Stimulated activated CD4-positive, alpha-beta T cell treated with anti-CD3 and anti-CD28 coated beads, Interleukin-2, amount 100 ng/mL, for 24 hours (primary cell): ENCODE data around the gene DDX1.

Experiments
- DNase-seq, 2 donors: peaks; one replicate each; pipeline ENCODE4 v3.0.0-alpha.2; 2020

The DDX1 gene

DNA sequence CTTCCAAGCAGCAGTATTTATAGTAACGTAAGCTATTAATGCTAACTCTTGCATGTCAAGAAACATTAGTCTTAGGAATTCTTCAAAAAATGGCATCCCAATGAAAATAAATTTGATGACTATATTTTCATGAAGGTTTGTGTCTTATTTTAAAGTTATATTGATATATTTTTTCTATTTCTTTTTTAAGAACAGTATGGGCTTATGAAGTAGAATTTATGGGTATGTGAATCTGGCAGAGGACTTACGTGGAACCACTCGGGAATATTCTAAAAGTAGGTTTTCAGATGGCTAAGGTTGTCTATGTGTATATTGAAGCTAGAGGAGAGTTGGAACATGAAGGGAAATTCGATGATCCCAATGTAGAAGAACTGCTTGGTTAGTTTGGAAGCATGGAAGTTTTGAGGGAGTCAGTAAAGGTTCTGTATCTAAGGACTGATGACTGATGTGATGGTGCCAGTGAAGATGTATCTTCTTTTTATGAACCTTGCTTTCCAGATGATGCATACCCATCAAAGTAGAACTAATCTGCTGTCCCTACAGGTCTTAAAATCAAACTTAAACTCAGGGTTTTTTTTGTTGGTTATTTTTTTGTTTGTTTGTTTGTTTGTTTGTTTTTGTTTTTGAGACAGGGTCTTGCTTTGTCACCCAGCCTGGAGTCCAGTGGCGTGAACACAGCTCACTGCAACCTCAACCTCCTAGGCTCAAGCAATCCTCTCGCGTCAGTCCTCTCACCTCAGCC, 39.5 kb downstream of the DDX1 start:
- DNase-seq = no peak

DNA sequence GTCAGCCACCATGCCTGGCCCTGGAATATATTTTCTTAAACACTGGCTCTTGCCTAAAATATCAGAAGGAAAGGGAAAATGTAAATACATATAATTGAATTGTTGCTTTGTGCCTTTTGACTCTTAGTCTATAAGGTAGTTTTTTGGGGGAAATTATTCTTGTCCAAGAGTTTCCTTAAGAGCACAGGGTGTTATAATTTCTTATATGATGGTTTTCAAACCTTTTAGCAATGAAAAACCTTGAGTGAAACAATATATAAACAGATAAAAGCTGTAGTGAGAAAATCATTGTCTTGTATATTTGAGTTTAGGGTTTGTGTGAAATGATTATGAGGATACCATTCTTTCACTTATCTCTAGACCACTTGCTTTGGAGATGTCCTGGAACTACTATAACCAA, 40.2 kb downstream of the DDX1 start:
- no peak for DNase-seq

DNA sequence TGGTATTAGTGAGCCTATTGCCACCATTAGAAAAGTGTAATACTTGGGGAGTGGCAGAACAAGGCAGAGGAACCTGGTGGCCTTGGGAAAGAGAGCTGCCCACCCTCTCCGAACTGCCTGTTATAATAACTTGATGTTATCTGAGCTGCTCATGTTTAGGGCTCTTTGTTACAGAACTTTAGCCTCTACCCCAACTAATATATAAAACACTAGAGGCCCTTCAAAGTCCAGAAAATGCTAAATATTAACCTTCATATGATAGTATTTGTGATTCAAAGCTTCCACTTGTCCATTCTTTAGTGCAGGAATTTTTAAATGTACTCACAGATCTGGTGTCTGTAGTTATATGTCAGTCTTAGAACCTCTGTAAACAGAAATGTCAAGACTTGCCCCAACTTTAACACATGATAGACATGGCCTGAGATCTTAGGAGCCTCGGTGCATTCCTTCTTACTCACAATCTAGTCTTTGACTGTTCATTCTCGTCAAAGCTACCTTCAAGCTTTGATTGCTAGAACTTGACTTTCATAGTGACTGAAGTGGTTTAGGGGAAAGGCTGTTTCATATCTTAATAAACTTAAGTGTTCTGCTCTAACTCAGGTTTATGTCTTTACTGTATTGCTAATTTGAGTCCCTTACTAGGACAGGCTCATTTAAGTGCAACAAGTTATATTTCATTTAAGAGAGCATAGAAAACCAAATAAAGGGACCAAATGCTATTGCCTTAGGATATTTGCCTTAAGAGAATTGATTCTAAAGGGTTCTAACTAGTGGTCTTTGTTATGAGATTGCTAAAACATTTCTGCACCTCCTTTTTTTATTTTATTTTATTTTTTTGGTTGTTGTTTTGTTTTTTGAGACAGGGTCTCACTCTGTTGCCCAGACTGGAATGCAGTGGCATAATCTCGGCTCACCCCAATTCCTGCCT, 41.6 kb downstream of the DDX1 start:
- no peak for DNase-seq

DNA sequence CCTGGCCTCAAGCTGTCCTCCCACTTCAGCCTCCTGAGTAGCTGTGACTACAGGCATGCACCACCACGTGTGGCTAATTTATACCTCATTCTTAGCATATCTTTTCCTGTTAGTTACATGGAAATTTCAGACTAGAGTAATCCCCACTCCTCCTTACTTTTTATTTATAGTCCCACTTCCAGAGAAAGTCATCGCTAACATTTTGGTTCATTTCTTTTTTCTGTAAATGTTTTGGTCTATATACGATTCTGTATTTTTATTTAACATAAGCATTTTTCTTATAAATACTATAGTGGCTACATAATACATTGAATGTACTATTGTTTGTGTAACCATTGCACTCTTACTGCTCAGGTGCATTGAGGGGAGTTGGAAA, 42.3 kb downstream of the DDX1 start:
- DNase-seq = no peak

DNA sequence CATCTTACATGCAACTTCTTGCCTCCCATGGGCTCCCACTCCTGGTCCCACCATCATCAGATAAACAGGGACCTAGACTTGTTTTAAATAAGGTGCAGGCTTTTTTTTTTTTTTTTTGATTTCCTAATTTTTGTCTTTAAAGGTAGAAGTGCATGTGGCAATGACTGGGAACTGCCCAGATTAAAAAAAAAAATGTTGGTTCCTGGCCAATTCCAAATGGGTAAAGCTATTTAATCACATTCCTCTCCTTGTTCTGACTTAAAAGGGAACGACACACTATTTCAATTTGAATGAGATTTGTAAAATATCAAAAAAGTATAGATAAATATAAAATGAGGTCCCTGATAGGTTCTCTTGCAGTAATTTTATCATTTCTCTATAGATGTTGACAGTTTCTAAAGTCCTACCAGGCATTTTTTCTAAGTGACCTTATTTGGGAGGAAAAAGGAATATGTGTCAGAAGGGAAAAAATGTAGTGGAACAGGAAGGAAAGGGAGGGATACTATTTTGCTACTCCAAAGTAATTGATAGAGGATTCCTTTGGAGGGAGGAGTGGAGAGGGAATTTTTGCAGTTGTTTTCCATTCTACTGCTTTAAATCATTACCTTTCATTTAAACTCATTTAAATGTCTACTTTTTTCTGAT, 43.3 kb downstream of the DDX1 start:
- no peak for DNase-seq

DNA sequence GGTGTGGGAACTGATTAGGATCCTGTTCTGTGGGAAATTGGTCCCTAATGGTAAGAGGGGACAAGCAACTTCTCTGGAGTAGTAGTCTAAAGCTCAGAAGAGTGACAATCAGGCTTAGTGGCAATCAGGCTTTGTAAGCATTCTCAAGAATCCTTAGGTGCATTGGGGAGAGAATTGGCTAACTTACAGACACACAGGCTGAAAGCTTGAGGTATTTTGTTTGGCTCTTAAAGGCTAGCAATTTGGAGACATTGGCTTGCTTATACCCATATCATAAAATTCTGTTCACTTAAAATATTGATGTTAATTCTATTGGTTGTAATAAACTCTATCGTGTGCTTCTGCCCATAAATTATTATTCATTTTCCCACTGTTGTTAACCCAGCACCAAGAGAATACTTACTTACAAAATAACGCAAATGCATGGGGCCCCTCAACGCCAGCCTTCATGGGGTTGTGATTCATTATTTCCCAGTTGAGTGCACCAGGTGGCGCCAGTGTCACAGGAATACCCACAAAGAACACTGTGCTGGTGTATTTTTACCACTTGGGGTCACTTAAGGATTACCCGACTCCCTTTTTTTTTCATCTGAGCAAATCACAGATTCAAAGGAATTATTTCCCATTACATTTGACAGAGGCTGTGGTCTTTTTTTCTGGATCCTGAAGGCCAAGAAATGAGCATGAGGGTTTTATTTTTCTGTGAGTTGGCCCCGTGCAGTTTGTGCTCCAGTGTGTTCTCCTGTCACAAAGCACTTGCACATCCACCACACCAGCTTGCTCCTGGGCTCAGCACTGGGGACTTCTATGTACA, 45.5 kb downstream of the DDX1 start:
- peak; percentile 60 to 61 for DNase-seq

DNA sequence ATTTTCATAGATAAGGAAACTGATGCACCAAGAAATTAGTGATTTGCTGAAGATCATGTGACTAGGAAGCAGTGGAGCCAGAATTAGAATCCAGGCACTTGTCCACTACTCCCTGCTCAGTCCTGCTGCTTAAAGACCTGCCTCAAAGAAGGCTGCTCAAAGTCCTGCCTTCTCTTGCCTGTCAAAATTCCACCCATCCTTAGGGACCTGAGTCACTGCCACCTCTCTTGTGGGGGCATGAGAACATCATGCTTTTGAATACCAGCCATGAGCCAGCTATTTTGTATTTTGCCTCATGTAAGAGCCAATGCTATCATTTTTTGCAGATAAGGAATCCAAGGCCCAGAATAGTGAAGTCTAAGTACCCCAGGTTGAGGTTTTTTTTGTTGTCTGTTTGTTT, 47.1 kb downstream of the DDX1 start:
- DNase-seq = no peak

DNA sequence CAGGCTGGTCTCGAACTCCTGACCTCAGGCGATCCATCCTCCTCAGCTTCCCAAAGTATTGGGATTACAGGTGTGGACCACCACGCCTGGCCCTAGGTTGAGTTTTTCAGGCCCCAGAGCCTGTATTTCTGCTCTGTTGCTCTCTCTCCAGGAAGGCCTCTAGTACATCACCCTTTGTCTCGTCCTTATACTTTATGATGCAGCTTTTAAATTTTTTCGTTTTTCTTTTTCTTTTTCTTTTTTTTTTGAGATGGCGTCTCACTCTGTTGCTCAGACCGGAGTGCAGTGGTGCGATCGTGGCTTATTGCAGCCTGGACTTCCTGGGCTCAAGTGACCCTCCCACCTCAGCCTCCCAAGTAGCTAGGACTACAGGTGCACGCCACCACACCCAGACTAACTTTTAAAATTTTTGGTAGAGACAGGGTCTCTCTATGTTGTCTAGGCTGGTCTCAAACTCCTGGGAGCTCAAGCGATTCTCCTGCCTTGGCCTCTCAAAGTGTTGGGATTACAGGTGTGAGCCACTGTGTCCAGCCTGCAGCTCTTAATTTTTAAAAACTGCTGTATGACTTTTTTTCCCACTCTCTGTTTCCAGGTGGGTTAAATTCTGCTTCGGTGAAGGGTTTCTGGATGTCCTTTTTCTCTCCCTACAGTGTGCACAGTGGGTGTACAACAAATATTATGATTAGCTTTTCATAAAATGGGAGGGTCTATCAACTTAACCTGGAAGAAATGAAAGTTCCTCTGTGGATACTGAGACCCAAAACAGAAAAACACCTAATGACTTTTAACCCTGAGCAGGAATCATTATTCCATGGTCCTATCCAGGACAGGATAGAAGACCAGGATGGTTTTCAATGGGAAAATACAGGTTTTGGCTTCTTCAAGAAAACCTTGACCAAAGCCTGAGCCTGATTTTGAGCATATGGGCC, 47.9 kb downstream of the DDX1 start:
- DNase-seq = no peak

DNA sequence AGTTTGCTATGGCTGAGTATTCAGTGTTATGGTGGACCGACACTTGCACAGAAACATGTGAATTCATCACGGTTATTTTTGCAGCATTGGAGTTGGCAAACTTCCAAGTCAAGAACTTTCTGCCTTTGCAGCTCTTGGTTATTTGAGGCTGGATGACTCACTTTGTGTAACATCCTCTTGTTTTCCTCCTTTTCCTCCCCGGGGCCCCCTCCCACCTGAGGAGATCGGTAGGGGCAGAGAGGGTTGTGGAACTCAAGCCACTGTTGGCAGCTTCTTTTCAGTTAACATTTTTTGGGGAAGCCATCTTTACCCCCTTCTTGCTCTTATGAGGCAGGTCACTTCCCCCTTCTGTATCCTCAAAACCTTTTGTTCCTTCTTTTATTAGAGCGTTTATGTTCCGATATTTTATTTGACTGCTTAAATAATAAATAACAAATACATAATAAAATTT, 48.6 kb downstream of the DDX1 start:
- no peak for DNase-seq

DNA sequence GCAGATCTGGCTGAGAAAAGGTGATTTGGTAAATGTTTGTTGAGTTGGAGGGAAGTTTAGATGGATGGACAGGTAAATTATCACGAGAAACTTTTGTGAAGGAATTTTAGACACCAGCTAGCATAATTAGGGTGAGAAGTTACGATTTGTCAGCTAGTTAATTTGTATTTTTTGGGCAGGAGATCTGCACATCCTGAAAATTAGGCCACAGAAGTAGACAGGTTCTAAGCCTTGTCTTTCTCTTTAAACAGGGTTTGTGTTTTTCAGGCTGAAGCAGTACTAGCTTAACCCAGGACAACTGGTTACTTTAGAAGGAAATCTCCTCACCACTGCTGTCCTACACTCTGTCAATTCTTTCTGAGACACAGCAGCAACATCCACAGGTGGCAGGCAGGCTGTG, 49.1 kb downstream of the DDX1 start:
- DNase-seq = no peak

DNA sequence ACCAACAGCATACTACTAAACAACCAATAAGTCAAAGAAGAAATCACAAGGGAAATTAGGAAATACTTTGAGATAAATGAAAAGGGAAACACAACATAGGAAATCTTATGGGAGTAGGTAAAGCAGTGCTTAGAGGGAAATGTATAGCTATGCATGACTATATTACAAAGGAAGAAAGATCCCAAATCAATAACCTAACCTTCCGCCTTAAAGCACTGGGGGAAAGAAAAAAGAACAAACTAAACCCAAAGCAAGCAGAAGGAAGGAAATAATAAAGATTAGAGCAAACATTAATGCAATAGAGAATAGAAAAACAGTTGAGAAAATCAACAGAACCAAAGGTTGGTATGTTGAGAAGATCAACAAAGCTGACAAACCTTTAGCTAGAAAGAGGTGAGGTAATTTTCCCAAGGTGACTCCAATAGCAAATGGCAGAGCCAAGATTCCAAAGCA, 49.9 kb downstream of the DDX1 start:
- DNase-seq = no peak

DNA sequence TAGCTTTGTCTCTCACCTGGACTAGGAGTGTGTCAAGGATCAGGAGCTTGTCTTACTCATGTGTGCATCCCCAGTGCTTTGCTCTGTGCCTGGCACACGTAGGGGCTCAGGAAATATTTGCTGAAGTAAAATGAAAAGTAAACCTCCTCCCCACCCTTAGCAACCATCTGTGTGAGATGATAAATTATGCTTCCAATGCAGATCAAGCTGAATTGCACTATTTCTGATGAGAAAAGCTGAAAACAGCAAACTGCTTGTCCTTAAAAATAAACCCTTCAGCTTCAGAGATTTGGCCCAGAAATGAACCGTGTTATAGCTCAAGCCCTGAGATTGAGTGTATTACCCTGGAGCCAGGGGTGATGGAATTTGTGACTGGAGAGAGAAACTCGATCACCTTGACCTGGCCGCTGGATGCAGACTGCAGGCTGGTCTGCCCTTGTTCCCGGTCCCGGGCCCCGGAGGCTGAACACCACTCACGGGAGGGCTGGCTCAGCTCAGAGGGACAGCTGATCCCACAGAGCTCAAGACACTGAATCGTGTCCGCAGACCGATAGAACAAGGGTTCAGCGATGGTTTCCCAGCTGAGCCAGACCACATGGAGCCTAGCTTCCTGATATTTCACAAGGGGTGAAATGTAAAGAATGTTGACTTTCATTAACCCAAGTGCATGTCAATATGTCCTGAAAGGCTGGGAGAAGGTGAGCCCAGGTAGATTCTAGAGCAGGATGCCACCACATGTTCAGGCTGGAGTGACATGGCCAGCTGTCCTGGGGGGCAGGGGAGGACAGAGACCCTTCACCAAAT, 50.5 kb downstream of the DDX1 start:
- no peak for DNase-seq

DNA sequence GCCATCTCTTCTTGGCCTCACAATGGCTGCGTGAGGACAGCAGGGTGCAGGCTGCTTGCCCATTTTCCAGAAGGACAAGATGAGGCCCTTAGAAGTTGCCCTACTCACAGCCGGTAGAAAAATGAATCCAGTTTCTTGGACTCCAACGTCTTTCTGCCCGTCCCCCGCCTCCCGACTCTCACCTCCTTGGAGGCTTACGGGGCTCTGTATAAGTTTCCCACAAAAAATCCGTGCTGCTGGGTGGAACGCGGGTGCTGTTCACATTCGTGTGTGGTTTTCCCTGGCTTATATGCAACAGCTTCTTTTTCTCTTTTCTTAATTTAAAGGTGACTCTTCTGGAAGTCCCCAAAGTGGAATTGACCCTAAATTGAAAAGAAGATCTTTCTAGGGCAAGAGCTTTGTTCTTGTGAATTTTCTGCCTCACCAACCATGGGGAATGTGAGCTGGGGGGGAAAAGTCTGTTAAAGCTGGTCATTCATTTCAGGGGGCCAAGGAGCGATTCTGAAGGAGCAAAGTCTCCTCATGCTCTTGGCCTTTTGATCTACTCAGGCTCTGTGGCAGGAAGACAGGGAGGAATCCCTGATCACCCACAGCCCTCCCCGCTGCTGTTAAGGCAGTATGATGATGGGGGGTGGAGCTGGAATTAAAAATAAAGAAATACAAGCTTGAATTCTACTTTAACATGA, 51.3 kb downstream of the DDX1 start:
- no peak for DNase-seq

DNA sequence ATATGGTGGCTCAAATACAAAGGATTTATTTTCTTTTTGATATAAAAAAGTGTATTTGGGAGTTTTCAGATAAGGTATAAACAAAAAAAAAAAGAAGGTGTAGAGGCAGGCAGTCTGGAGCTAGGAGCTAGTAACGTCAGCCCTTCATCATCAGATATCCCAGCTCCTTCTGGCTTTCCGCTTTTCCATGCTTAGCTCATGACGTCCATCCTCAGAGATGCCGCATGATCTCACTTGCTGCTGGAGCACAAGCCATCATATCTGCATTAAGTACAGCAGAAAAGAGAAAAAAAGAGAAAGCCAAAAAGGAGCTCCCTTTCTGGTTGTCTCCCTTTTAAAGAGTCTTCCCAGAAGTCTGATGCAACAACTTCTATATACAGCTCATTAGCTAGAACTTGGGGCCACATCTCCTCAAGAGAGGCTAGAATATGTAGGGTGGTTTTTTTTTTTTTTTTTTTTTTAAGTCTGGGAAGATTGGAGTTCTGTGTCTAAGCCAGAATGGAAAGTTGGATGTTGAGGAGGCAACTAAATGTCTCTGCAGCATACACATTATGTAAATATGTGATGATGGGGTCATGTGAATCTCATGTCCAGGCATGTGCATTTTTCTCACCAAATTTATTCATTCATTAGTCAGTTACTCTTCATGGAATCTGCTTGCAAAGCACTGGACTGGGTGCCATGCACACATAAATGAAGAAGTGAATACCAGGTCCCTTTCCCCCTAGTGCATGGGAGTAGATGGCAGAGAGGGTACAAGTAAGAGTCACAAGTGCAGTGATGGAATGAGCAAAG, 52.3 kb downstream of the DDX1 start:
- no peak for DNase-seq

DNA sequence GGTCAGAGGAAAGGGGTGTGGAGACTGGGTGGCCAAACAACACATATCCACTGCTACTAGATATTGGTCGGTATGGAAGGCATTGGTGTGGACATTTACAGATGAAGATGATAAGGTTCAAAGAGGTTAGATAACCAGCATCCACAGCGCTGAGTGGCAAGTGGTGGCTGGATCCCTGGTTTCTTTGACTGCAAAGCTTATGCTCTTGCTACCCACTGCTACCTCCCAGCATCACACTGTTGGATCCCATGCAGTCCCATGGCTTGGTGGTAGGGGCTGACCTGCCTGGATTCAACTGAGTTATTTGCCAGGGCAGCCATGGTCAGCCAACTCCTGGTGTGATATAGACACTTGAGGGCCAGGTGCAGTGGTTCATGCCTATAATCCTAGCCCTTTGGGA, 53.6 kb downstream of the DDX1 start:
- DNase-seq = no peak

DNA sequence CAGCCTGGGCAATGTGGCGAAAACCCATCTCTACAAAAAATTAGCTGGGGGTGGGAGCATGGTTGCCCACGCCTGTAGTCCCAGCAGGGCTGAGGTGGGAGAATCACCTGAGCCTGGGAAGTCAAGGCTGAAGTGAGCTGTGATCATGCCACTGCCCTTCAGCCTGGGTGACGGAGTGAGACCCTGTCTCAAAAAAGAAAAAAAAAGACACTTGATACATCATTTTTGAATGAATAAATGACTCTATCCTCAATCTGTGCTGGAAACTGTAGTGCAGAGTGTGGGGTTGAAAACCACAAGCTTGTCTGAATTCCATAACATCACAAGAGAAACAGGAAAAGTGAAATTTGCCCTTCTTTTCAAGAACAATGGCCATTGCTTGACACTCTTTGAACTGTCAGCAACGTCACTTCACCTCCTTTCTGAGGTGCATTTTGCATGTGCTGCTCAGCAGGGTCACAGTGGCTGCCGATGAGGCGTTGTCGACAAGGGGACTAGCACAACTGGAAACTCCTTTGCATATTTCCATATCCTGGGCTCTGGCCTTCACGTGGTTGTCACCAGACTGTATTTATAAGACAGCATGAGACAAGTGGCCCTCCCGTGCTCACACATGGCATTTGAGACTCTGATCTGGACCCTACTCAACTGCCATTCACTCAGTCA, 54.2 kb downstream of the DDX1 start:
- DNase-seq = no peak

DNA sequence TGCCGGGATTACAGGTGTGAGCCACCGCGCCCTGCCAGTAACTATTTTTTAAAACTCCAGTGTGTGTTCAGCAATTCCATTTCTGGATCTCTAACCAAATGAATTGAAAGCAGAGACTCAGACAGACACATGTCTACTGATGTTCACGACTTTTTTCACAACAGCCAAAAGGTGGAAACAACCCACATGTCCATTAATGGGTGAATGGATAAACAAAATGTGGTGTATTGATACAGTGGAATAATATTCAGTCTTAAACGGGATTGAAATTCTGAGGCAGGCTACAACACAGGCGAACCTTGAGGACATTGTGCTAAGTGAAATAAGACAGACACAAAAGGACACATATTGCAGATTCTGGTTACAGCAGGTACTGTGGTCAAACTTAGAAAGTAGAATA, 55.0 kb downstream of the DDX1 start:
- no peak for DNase-seq
